AG09309 (cell line): ENCODE measurements around the gene COPZ2.

Experiments
- DNase-seq: peaks from one replicate; pipeline ENCODE4 v3.0.0-alpha.2; 2010; ENCODE audit warnings: low read depth
- H3K4me3 ChIP-seq: 2 replicates; pipeline ENCODE4 v1.5.1; 2011; ENCODE audit warnings: mild to moderate bottlenecking, low read depth, low read length, moderate library complexity; ENCODE audit not compliant: control insufficient read depth
- CTCF ChIP-seq: IDR thresholded peaks from 2 replicates; pipeline ENCODE4 v1.5.1; 2011; ENCODE audit warnings: mild to moderate bottlenecking, low read depth, low read length, inconsistent platforms; ENCODE audit not compliant: insufficient read depth, control insufficient read depth; ENCODE audit errors: missing control alignments

The COPZ2 gene

GRCh38 chr17:47980541-47980940 lies 57.1 kb downstream of the COPZ2 start:
- DNase-seq, result no peak
- no peak overlapping the region for H3K4me3 ChIP-seq
- no peak for TF ChIP-seq CTCF

- no peak for DNase-seq
- no peak overlapping the region for H3K4me3 ChIP-seq
Observed at GRCh38 chr17:47978324-47978723, 59.3 kb downstream of the COPZ2 start.

More at GRCh38 chr17:47978324-47978723, 59.3 kb downstream of the COPZ2 start:
- TF ChIP-seq CTCF, result peak; percentile 79
